22Rv1 (cell line): ENCODE results near the gene DLL1.

Experiments
- ZFX ChIP-seq: fragments of 450-650 bp; IDR thresholded peaks from 2 replicates; pipeline ENCODE4 v1.6.1; 2017; ENCODE audit warnings: antibody characterized with exemption, borderline replicate concordance
- TF ChIP-seq, protein P1 (sequence below): fragments of 450-650 bp; IDR thresholded peaks from 2 replicates; pipeline ENCODE4 v1.5.1; 2017; ENCODE audit warnings: mild to moderate bottlenecking

DNA sequence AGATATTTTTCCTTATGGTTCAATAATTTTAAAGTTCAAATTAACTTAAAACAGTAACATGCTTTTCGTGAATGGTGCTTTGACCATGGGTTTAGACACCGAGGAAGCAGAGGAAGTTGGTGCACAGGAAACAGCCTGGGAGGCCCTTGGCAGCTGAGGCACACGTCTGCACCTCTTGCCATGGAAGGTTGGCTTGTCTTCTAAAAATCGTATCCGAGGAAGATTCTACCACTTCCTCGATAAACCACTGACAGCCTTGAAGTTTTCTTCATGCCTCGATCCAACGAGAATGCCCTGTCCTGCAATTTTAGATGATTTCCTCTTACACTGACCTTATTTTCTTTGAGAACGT is 12.2 kb downstream of the DLL1 start:
- TF ChIP-seq, protein P1, sequence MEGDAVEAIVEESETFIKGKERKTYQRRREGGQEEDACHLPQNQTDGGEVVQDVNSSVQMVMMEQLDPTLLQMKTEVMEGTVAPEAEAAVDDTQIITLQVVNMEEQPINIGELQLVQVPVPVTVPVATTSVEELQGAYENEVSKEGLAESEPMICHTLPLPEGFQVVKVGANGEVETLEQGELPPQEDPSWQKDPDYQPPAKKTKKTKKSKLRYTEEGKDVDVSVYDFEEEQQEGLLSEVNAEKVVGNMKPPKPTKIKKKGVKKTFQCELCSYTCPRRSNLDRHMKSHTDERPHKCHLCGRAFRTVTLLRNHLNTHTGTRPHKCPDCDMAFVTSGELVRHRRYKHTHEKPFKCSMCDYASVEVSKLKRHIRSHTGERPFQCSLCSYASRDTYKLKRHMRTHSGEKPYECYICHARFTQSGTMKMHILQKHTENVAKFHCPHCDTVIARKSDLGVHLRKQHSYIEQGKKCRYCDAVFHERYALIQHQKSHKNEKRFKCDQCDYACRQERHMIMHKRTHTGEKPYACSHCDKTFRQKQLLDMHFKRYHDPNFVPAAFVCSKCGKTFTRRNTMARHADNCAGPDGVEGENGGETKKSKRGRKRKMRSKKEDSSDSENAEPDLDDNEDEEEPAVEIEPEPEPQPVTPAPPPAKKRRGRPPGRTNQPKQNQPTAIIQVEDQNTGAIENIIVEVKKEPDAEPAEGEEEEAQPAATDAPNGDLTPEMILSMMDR = no peak
- TF ChIP-seq ZFX = no peak
